ENCODE measurements around the gene CCM2L.

GRCh38 chr20:31967830-31968249 is 42.4 kb upstream of the CCM2L start, which contains the start of gene XKR7:
- TF ChIP-seq ZNF274 (IDR thresholded peaks at IDR 0.05; ENCODE audit: low read depth, low read length): no peak
- no peak for TF ChIP-seq YY1 (IDR thresholded peaks at IDR 0.05; ENCODE audit: insufficient read depth, insufficient read length)
- TF ChIP-seq SUZ12 (IDR thresholded peaks at IDR 0.05; ENCODE audit: extremely low read depth, insufficient read depth, insufficient read length): no peak

Measured in NT2/D1 (cell line).